ENCODE measurements around the gene MYOCD.
"Not testable (repeated sequence)": the region's sequence is repeated elsewhere in the genome, so short reads cannot be mapped to it uniquely, and the experiment has no call there.

MYOCD gene

GRCh38 chr17:12665263-12666210 lies at the start of gene MYOCD:
MYOCD (plus strand) TSS chr17:12665890; CDS start chr17:12666189, 299 bp downstream.
- DNase-seq (ENCODE audit: low spot score): no peak

- no peak for DNase-seq (ENCODE audit: low spot score)
Measured at GRCh38 chr17:12616161-12616560, 49.5 kb upstream of the MYOCD start.

- DNase-seq (ENCODE audit: low spot score): no peak
Measured at GRCh38 chr17:12618557-12618956, 47.1 kb upstream of the MYOCD start.

- DNase-seq (ENCODE audit: low spot score): no peak
Measured at GRCh38 chr17:12619459-12620199, 46.1 kb upstream of the MYOCD start.

GRCh38 chr17:12620200-12620720 lies 45.4 kb upstream of the MYOCD start:
- no peak for DNase-seq (ENCODE audit: low spot score)

- no peak for DNase-seq (ENCODE audit: low spot score)
Measured at GRCh38 chr17:12622726-12623125, 43.0 kb upstream of the MYOCD start.

GRCh38 chr17:12623220-12623848 lies 42.4 kb upstream of the MYOCD start:
- no peak for DNase-seq (ENCODE audit: low spot score)

- no peak for DNase-seq (ENCODE audit: low spot score)
Measured at GRCh38 chr17:12624211-12624610, 41.5 kb upstream of the MYOCD start.

GRCh38 chr17:12625092-12625491 lies 40.6 kb upstream of the MYOCD start:
- no peak for DNase-seq (ENCODE audit: low spot score)

GRCh38 chr17:12627177-12627629 lies 38.5 kb upstream of the MYOCD start:
- no peak for DNase-seq (ENCODE audit: low spot score)

- DNase-seq (ENCODE audit: low spot score): no peak
Measured at GRCh38 chr17:12627781-12628451, 37.8 kb upstream of the MYOCD start.

GRCh38 chr17:12631076-12631475 lies 34.6 kb upstream of the MYOCD start:
- no peak for DNase-seq (ENCODE audit: low spot score)

- no peak for DNase-seq (ENCODE audit: low spot score)
Measured at GRCh38 chr17:12632785-12633184, 32.9 kb upstream of the MYOCD start.

GRCh38 chr17:12634789-12635414 lies 30.8 kb upstream of the MYOCD start:
- no peak for DNase-seq (ENCODE audit: low spot score)

- not testable (repeated sequence) for DNase-seq (ENCODE audit: low spot score)
Measured at GRCh38 chr17:12635996-12636395, 29.7 kb upstream of the MYOCD start.

GRCh38 chr17:12637015-12637414 lies 28.7 kb upstream of the MYOCD start:
- DNase-seq (ENCODE audit: low spot score): no peak

- DNase-seq (ENCODE audit: low spot score): no peak
Measured at GRCh38 chr17:12637745-12638651, 27.7 kb upstream of the MYOCD start.

GRCh38 chr17:12640364-12640763 lies 25.3 kb upstream of the MYOCD start:
- no peak for DNase-seq (ENCODE audit: low spot score)

- DNase-seq (ENCODE audit: low spot score): no peak
Measured at GRCh38 chr17:12641084-12641483, 24.6 kb upstream of the MYOCD start.

- DNase-seq (ENCODE audit: low spot score): no peak
Measured at GRCh38 chr17:12642034-12642433, 23.7 kb upstream of the MYOCD start.

Data from CD4-positive, alpha-beta T cell treated with Interleukin-6 at 100 ng/mL for 8 hours (primary cell).